SK-N-SH treated with all-trans-retinoic acid at 6 μM for 48 hours (cell line): ENCODE data around the gene ZBTB42.

Experiments
- ATAC-seq: fragments of 200-7000 bp; cut with Tn5 transposase; 3 replicates; pipeline ENCODE4 v1.9.1; 2020; ENCODE audit warnings: mild to moderate bottlenecking, moderate library complexity
- BACH2 ChIP-seq: fragments of 250-450 bp; sonication (Bioruptor Pico); IDR thresholded peaks from 2 replicates; pipeline ENCODE4 v1.9.0; 2021; ENCODE audit warnings: mild to moderate bottlenecking, borderline replicate concordance
- CREB5 ChIP-seq: fragments of 250-450 bp; sonication (Bioruptor Pico); IDR thresholded peaks from 2 replicates; pipeline ENCODE4 v1.5.1; 2020; ENCODE audit warnings: low read depth, mild to moderate bottlenecking, moderate library complexity
- CSDC2 ChIP-seq: fragments of 250-450 bp; sonication (Bioruptor Pico); IDR thresholded peaks from 2 replicates; pipeline ENCODE4 v1.5.0; 2020; ENCODE audit warnings: mild to moderate bottlenecking, moderate library complexity
- CSRNP3 ChIP-seq: fragments of 250-450 bp; sonication (Bioruptor Pico); IDR thresholded peaks from 2 replicates; pipeline ENCODE4 v1.5.1; 2021; ENCODE audit warnings: mild to moderate bottlenecking, moderate library complexity
- ESRRG ChIP-seq: fragments of 250-450 bp; sonication (Bioruptor Pico); IDR thresholded peaks from 2 replicates; pipeline ENCODE4 v1.6.1; 2021; ENCODE audit warnings: mild to moderate bottlenecking
- GLIS3 ChIP-seq: fragments of 250-450 bp; sonication (Bioruptor Pico); IDR thresholded peaks from 2 replicates; pipeline ENCODE4 v1.5.0; 2020; ENCODE audit warnings: mild to moderate bottlenecking, moderate library complexity
- ISL1 ChIP-seq: fragments of 250-450 bp; sonication (Bioruptor Pico); IDR thresholded peaks from 2 replicates; pipeline ENCODE4 v2.1.2; 2022; ENCODE audit warnings: mild to moderate bottlenecking, moderate library complexity
- OSR1 ChIP-seq: fragments of 250-450 bp; sonication (Bioruptor Pico); IDR thresholded peaks from 2 replicates; pipeline ENCODE4 v1.8.0; 2022; ENCODE audit warnings: moderate library complexity, mild to moderate bottlenecking, inconsistent platforms
- PATZ1 ChIP-seq: fragments of 250-450 bp; sonication (Bioruptor Pico); IDR thresholded peaks from 2 replicates; pipeline ENCODE4 v1.8.0; 2020; ENCODE audit warnings: mild to moderate bottlenecking, moderate library complexity, borderline replicate concordance
- POU6F1 ChIP-seq: fragments of 250-450 bp; sonication (Bioruptor Pico); IDR thresholded peaks from 2 replicates; pipeline ENCODE4 v1.8.0; 2021; ENCODE audit warnings: low read depth, mild to moderate bottlenecking, moderate library complexity, borderline replicate concordance
- PPARA ChIP-seq: fragments of 250-450 bp; sonication (Bioruptor Pico); IDR thresholded peaks from 2 replicates; pipeline ENCODE4 v1.5.0; 2020; ENCODE audit warnings: mild to moderate bottlenecking, borderline replicate concordance
- RARB ChIP-seq: fragments of 250-450 bp; sonication (Bioruptor Pico); IDR thresholded peaks from 2 replicates; pipeline ENCODE4 v1.8.0; 2021; ENCODE audit warnings: mild to moderate bottlenecking, moderate library complexity
- SNAI2 ChIP-seq: fragments of 250-450 bp; sonication (Bioruptor Pico); IDR thresholded peaks from 2 replicates; pipeline ENCODE4 v1.5.0; 2020; ENCODE audit warnings: mild to moderate bottlenecking, moderate library complexity
- TCF4 ChIP-seq: fragments of 250-450 bp; sonication (Bioruptor Pico); IDR thresholded peaks from 2 replicates; pipeline ENCODE4 v1.8.0; 2021; ENCODE audit warnings: mild to moderate bottlenecking, moderate library complexity, borderline replicate concordance
- TOX ChIP-seq: fragments of 250-450 bp; sonication (Bioruptor Pico); IDR thresholded peaks from 2 replicates; pipeline ENCODE4 v1.8.0; 2021; ENCODE audit warnings: mild to moderate bottlenecking, moderate library complexity, borderline replicate concordance
- ZC3H10 ChIP-seq: fragments of 250-450 bp; sonication (Bioruptor Pico); IDR thresholded peaks from 2 replicates; pipeline ENCODE4 v1.5.1; 2021; ENCODE audit warnings: mild to moderate bottlenecking, moderate library complexity
- ZFP3 ChIP-seq: fragments of 250-450 bp; sonication (Bioruptor Pico); IDR thresholded peaks from 2 replicates; pipeline ENCODE4 v1.5.0; 2020; ENCODE audit warnings: mild to moderate bottlenecking, moderate library complexity
- ZFP30 ChIP-seq: fragments of 450-650 bp; formaldehyde crosslinking; IDR thresholded peaks from 2 replicates; pipeline ENCODE4 v1.5.0; 2022; ENCODE audit warnings: mild to moderate bottlenecking, moderate library complexity
- ZNF565 ChIP-seq: fragments of 450-650 bp; formaldehyde crosslinking; conservative IDR thresholded peaks from 2 replicates; pipeline ENCODE4 v1.5.0; 2020; ENCODE audit warnings: low read depth, mild to moderate bottlenecking, moderate library complexity
- ZNF70 ChIP-seq: fragments of 450-650 bp; formaldehyde crosslinking; IDR thresholded peaks from 2 replicates; pipeline ENCODE4 v1.5.0; 2020; ENCODE audit warnings: mild to moderate bottlenecking, moderate library complexity
- ZNF8 ChIP-seq: fragments of 450-650 bp; formaldehyde crosslinking; IDR thresholded peaks from 2 replicates; pipeline ENCODE4 v1.5.0; 2020; ENCODE audit warnings: mild to moderate bottlenecking, moderate library complexity

Gene ZBTB42

GRCh38 chr14:104822821-104823615 is 22.1 kb downstream of the ZBTB42 start:
- no peak for ATAC-seq
- TF ChIP-seq ZFP30 (CRISPR knock-in tag) = no peak

- no peak for TF ChIP-seq PPARA (CRISPR knock-in tag)
- no peak for TF ChIP-seq BACH2
- no peak for TF ChIP-seq ZFP3
- no peak for TF ChIP-seq ISL1 (CRISPR knock-in tag)
- no peak for TF ChIP-seq ZFP30 (CRISPR knock-in tag)
- no peak for TF ChIP-seq CSDC2 (CRISPR knock-in tag)
- TF ChIP-seq ZNF8 = no peak
- no peak for TF ChIP-seq TOX
- no peak for TF ChIP-seq GLIS3 (CRISPR knock-in tag)
- no peak for TF ChIP-seq OSR1 (CRISPR knock-in tag)
- no peak for TF ChIP-seq ZC3H10 (CRISPR knock-in tag)
- TF ChIP-seq CREB5 (CRISPR knock-in tag) = no peak
- no peak for ATAC-seq
Observed at GRCh38 chr14:104824353-104824997, 23.6 kb downstream of the ZBTB42 start.

- ATAC-seq = peak; percentile 86
- TF ChIP-seq ZNF565 (CRISPR knock-in tag) (no peak), TCF4 (CRISPR knock-in tag) (no peak), OSR1 (CRISPR knock-in tag) (no peak), CSDC2 (CRISPR knock-in tag) (no peak)
Observed at GRCh38 chr14:104826189-104826860, 25.4 kb downstream of the ZBTB42 start.

- ATAC-seq = no peak
- TF ChIP-seq CSRNP3 (CRISPR knock-in tag) = no peak
- TF ChIP-seq POU6F1 = no peak
Observed at GRCh38 chr14:104826861-104827176, 25.9 kb downstream of the ZBTB42 start.

GRCh38 chr14:104827177-104828055 is 26.5 kb downstream of the ZBTB42 start:
- peak; percentile 83 for ATAC-seq
- TF ChIP-seq TOX (no peak), SNAI2 (CRISPR knock-in tag) (no peak), ESRRG (CRISPR knock-in tag) (no peak), RARB (CRISPR knock-in tag) (no peak), PPARA (CRISPR knock-in tag) (no peak), CSDC2 (CRISPR knock-in tag) (no peak), OSR1 (CRISPR knock-in tag) (no peak), GLIS3 (CRISPR knock-in tag) (no peak), ZFP30 (CRISPR knock-in tag) (no peak), ISL1 (CRISPR knock-in tag) (no peak), PATZ1 (CRISPR knock-in tag) (no peak), ZNF70 (no peak), ZNF565 (CRISPR knock-in tag) (no peak)
